ENCODE results near the gene HMGB2.
A peak's percentile ranks its signal among the peaks of the same experiment; 100 is the strongest.

The HMGB2 gene

DNA sequence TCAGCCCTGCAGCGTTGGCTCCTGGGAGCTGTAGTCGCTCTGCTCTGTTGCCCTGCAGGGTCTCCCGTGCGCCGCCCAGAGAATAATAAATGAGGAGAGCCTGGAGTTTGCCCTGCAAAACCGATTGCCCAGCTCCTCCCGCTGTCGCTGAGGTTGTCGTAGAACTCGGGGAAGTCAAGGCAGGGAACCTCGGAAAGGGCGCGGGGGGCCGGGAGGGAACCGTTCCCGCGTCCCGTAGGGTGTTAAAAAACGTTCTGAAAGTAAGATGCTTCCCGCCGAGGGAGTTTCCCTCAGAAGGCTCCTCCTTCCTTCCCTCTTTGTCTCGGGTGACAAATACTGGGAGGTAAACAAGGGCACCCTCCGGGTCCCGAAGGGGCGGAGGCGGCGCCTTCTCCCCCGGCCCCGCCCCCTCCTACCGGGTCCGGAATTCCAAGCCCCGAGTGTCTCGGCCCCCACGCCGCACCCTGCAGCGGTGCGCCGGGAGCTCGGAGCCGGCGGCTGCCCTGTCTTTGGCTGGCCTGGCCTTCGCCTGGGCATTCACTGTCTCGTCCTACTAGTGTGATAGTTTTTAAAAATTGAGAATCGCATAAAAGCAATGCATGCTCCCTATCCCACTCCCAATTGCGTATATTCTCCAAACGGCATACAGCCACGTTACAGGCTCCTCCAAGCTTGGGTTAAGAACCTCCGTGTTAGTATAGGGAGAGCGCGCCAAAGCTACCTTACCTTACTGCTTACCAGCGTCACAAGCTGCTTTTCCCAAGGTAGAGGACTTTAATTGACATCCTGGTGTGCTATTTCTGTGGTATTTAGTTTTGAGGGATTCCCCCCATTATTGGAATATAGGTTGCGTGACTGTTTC, 964 bp upstream of the HMGB2 start:
- no peak for DNase-seq (ENCODE audit: low read depth)

- peak; percentile 33 for DNase-seq (ENCODE audit: low read depth)
These were observed 487 bp downstream of the HMGB2 start for GRCh38 chr4:173333658-173334084.

DNA sequence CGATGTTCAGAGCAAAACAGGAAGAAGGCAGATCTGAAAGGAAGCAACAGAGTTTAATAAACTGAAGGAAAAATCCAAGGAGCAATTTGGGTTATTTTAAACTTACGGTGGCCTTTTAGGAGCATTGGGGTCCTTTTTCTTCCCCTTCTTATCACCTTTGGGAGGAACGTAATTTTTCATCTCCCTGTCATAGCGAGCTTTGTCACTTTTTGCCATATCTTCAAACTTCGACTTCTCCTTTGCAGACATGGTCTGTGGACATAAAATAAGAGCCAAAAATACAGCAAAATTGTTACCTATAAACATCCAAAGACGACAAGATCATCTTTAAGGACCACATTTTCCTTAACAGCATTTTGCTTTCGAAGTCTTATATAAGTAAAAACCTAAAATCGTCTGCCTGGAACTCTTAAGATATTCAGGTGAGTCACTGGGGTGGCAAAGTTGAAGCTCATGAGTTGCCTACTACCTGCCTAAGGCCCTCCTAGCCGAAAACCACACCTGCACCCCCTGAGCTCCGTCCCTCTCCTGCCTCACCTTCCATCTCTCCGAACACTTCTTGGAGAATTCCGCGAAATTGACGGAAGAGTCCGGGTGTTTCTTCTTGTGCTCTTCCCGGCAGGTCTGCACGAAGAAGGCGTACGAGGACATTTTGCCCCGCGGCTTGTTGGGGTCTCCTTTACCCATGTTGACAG, 1.0 kb downstream of the HMGB2 start:
- peak; percentile 8 for DNase-seq (ENCODE audit: low read depth)

DNA sequence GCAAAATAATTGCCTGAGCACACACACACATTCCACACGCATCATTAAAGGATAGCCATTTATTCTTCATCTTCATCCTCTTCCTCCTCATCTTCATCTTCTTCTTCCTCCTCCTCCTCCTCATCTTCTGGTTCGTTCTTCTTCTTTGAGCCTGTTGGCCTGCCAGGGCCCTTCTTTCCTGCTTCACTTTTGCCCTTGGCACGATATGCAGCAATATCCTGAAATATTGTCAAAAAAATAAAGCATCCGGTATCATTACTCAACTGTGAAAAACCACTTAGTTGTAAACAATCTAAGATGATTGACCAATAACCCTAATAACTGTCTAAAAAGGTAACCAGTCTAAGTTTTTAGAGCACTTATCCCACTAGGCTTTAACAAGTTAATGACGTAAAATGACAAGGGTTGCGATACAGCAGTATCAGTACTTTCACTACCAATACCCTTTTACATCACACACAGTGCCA, 2.1 kb downstream of the HMGB2 start:
- DNase-seq (ENCODE audit: low read depth), result no peak

- no peak for DNase-seq (ENCODE audit: low read depth)
These were observed 3.6 kb downstream of the HMGB2 start for GRCh38 chr4:173330590-173330989.

DNA sequence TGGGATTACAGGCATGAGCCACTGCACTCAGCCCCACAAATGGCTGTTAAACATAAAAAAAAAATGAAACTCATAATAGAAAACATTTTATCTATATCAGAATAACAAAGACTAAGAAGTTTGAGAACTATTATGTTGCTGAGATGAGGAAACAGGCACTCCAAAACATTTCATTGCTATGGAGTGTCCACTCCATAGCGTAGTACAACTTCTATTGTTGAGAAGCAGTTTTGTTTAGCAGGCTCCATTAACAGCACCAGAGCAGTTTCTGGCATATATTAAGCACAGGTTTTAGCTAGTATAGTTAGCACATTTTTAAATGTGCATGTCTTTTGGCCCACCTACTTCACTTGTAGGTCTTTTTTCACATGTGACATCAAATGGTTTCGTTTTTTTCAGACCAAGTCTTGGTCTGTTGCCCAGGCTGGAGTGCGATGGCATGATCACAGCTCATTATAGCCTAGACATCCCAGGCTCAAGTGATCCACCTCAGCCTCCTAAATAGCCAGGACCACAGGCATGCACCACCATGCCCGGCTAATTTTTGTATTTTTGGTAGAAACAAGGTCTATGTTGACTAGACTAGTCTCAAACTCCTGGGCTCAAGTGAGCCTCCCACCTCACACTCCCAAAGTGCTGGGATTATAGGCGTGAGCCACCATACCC, 5.8 kb downstream of the HMGB2 start:
- DNase-seq (ENCODE audit: low read depth), result no peak

DNA sequence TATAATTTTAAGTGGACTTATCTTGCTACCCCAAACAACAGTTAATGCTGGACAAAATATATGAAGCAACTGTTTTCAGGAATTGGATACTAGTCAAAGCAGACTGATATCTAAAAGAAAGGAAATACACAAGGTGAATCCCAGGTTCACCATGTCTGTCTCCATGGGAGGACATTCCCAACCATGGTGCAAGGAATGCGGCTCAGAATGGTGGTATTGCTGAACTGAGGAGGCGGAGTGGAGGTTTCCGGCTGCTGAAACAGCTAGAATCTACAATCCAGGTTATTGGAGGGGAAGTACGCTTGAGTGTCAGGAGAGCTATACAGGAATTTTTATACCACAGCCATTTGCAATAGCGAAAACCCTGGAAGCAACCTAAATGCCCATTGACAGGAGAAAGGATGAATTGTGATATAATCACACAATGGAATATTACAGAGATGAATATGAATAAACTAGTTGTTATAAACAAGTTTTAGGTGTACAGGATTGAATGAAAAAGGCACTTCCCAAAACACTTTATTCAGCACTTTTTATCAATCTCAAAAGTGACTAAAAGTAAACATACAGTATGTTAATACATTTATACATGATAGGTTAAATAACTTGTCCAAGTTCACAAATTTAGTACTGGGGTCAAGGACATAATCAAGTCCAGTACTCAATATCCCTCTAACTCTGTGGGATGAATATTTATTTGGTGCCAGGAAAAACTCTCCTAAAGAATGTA, 9.0 kb downstream of the HMGB2 start:
- DNase-seq (ENCODE audit: low read depth), result no peak

- no peak for DNase-seq (ENCODE audit: low read depth)
These were observed 14.5 kb downstream of the HMGB2 start for GRCh38 chr4:173319696-173320095.

DNA sequence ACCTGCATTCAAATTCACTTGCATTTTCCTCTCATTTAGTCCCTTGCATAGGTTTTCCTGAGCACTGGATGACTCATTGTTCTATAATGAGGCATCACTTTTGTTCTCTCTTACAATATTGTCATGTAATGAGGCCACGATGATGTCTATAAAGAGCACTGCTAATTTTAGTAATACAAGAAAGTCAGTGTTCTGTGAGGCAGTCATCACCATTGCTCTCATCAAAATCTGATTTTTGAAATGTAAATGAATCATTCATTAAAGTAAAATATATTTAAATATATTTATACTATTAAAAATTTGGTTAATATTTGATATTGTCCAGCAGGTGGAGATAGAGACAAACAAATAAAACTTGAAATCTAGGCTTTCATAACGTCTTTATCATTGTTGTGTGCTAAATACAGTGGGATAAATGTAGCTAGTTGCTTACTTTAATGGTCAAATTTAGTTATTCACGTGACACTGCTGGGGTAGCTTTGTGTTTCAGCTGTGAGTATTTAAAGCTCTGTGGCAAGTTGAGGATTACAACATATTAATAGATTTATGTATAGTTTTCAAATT, 15.4 kb downstream of the HMGB2 start:
- no peak for DNase-seq (ENCODE audit: low read depth)

GRCh38 chr4:173318240-173318639, 15.9 kb downstream of the HMGB2 start:
- DNase-seq (ENCODE audit: low read depth), result no peak

GRCh38 chr4:173317004-173317403, 17.2 kb downstream of the HMGB2 start:
- no peak for DNase-seq (ENCODE audit: low read depth)

- no peak for DNase-seq (ENCODE audit: low read depth)
These were observed 18.1 kb downstream of the HMGB2 start for GRCh38 chr4:173316060-173316459.

- DNase-seq (ENCODE audit: low read depth), result no peak
These were observed 19.4 kb downstream of the HMGB2 start for GRCh38 chr4:173314715-173315114.

DNA sequence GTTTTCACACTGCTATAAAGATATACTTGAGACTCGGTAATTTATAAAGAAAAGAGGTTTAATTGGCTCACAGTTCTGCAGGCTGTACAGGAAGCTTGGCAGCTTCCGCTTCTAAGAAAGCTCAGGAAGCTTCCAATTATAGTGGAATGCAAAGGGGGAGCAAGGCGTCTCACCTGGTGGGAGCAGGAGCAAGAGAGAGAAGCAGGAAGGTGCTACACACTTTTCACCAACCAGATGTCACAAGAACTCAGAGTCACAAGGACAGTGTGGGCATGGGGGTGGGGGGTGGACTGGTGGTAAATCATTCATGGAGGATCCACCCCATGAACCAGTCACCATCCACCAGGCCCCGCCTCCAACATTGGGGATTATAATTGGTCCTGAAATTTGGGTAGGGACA, 22.8 kb downstream of the HMGB2 start:
- DNase-seq (ENCODE audit: low read depth), result no peak

DNA sequence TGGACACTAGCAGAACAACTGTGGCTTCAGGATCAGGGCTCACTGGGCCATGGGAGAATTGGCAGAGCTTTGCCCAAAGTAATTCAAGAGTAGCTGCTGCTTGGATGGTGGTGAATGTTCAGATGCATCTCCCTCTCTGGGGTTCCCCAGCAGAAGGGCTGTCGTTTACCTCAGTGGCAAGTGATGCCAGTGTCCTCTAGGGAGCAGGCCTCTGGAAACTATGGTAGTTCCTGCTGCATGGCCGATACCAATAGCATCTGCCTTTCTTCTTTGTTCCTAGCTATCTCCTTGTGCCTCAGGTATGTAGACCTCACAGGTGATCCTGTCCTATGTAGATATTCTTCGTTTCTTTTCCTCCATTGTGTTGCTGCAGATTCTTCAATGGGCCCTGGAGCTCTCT, 26.4 kb downstream of the HMGB2 start:
- DNase-seq (ENCODE audit: low read depth), result no peak

GRCh38 chr4:173301518-173302201, 32.5 kb downstream of the HMGB2 start:
- no peak for DNase-seq (ENCODE audit: low read depth)

- no peak for DNase-seq (ENCODE audit: low read depth)
These were observed 39.7 kb downstream of the HMGB2 start for GRCh38 chr4:173294444-173294843.

DNA sequence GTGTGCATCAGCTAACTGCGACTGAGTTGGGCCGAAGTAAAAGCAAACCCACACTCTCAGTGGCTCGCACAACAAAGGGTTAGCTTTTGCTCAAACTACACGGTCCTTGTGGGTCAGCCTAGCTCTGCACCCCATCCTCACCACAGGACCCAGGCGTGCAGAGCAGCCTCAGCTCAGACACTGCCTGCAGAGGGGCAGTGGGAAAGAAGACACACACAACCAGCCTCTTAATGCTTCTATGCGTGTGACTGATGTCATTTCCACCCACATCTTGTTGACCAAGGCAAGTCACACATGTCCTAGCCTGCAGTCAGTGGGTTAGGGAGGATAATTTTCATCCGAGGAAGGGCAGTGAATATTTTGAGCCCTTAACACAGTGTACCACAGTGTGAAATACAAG, 40.5 kb downstream of the HMGB2 start:
- DNase-seq (ENCODE audit: low read depth), result no peak

DNA sequence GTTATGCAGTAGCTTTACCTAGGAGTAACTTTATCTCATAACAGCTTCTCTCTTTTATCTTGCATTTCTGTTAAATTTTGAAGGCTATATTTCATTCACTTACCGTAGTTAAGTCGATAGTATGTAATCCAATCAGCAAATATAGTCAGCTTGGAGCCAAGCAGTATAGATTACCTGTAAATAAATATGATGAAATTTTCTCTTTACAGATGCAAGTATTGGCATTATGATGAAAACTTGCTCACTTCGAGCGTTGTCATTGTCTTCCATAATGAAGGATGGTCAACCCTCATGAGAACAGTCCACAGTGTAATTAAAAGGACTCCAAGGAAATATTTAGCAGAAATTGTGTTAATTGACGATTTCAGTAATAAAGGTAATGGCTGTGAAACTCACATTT, 42.3 kb downstream of the HMGB2 start:
- no peak for DNase-seq (ENCODE audit: low read depth)

DNA sequence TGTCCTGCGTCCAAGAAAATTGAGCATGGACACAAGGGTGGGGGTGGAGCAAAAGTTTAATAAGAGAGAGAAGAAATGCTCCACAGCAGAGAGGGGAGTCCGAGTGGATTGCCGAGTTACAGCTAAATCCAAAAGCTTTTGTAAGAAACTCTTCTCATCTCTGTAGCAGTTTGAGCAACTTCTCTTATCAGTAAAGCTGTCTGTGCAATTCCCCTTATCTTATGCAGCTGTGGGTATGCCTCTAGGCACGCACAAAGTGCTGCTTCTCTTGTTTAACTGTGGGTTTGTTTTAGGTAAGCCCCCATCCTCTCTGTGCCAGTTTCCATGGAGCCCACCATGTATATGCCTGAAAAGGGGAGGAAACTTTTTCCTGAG, 44.8 kb downstream of the HMGB2 start:
- DNase-seq (ENCODE audit: low read depth), result no peak

GRCh38 chr4:173288698-173289352, 45.3 kb downstream of the HMGB2 start:
- no peak for DNase-seq (ENCODE audit: low read depth)
